Adrenal gland (tissue), 5 donors: ENCODE measurements around the gene SGSM1.

Experiments used
- CTCF ChIP-seq, 6 experiments: fragments of 450-650 bp in 4 of 6; fragments of 200-600 bp in 2 of 6; sonication (generic) in 1 of 6; IDR thresholded peaks; 1 replicate in 5 of 6; 2 replicates in 1 of 6; pipeline versions ENCODE4 v1.5.1 to v1.8.0; 2016 to 2021; ENCODE audit warnings: antibody characterized with exemption in 6 of 6, mild to moderate bottlenecking in 2 of 6, moderate library complexity in 1 of 6
- POLR2A ChIP-seq, 2 donors: fragments of 450-650 bp; IDR thresholded peaks; one replicate each; pipeline ENCODE4 v1.6.1; 2017; ENCODE audit warnings: antibody characterized with exemption in 2 of 2, mild to moderate bottlenecking in 2 of 2, moderate library complexity in 1 of 2
- donor health status: DM: no; HTN: no; CAD: no.

- no peak for TF ChIP-seq CTCF (IDR thresholded peaks at IDR 0.05)
- no peak for TF ChIP-seq POLR2A (IDR thresholded peaks at IDR 0.05)
These were observed 167.9 kb downstream of the SGSM1 start for GRCh38 chr22:24973872-24974271.
